ENCODE data around the gene DCTN2. TPM values are rescaled to one million over a fixed set of nuclear protein-coding genes. Genes with fewer than 3 reads are reported as not detected.
A peak's percentile ranks its signal among the peaks of the same experiment; 100 is the strongest.

The DCTN2 gene
- total and polyA plus RNA-seq, 2 experiments from 2014 or later: 144 to 202 TPM

DNA sequence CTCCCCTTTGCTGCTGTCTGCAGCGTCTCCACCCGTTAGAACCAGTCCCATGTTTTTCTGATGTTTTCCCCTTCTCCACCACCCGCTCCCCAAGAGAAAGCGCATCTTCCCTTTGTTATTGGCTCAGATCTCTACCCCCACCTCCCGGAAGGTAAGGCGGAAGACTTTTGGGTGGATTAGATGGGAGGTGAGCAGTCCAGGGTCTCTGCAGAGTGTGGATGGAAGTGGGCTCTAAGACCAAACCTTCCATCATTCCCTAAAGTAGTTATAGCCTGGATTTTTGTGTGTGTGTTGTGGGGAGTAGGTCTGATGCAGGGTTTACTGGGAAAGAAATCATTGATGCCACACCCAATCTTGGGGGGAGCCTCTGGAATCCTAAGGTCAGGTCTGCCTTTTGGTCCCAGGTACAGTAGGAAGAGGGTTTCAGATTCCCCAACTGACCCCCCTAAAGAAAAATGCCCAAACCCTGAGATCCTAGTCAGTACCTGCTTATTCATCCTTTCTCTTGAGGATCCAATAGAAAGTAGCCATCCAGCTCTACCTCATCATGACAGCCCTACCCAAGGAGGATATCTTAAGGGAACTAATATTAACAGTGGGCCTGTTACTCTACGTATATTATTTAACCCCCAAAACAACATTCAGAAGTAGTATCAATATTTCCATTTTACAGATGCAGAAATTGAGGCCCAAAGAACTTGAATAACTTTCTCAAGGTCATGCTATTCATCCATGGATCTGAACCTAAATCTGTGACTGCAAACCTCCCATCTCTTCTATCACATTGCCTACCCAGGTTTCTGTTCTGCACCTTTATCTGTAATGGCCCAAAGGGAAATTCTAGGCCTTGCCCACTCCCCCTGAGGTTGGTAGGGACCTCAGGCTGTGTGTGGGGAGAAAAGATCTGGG lies 3.9 kb upstream of the DCTN2 start:
- Histone ChIP-seq H3K36me3 (ENCODE audit: low read depth) (no peaks in the 10 kb centered on the region), H3K4me1 (ENCODE audit: insufficient read depth) (peaks cover 2% of the 10 kb centered on the region), H3K9me2 (ENCODE audit: insufficient read depth) (no peaks in the 10 kb centered on the region), H3K9me3 (ENCODE audit: low read depth) (no peaks in the 10 kb centered on the region), H3K4me3 (no peak overlapping the region), H3F3A (ENCODE audit: insufficient read depth) (no peaks in the 10 kb centered on the region), H3K27me3 (replicated peaks; ENCODE audit: insufficient read depth) (no peaks in the 10 kb centered on the region), H3K79me2 (ENCODE audit: insufficient read depth) (peaks cover 11% of the 10 kb centered on the region), H3K9ac (no peak overlapping the region), H3K27ac (no peak overlapping the region), H3K4me2 (ENCODE audit: unreplicated experiment) (no peak overlapping the region), H4K20me1 (ENCODE audit: insufficient read depth) (no peaks in the 10 kb centered on the region), H2AFZ (no peak overlapping the region)
- TF ChIP-seq EZH2 (IDR thresholded peaks at IDR 0.05; ENCODE audit: insufficient read depth, poor library complexity, severe bottlenecking) (no peak), EZH2phosphoT487 (IDR thresholded peaks at IDR 0.05; ENCODE audit: insufficient read depth, low read depth) (no peak)
- 67 to 72% methylated on average over 7 of the region's 7 CpGs for WGBS, 2 experiments (ENCODE audit: low coverage in 1 of 2, low lambda C conversion rate in 2 of 2, missing lambda C conversion rate in 2 of 2)
- DNase-seq: no peak
- in situ Hi-C loops (cut with MboI): no loop called here

DNA sequence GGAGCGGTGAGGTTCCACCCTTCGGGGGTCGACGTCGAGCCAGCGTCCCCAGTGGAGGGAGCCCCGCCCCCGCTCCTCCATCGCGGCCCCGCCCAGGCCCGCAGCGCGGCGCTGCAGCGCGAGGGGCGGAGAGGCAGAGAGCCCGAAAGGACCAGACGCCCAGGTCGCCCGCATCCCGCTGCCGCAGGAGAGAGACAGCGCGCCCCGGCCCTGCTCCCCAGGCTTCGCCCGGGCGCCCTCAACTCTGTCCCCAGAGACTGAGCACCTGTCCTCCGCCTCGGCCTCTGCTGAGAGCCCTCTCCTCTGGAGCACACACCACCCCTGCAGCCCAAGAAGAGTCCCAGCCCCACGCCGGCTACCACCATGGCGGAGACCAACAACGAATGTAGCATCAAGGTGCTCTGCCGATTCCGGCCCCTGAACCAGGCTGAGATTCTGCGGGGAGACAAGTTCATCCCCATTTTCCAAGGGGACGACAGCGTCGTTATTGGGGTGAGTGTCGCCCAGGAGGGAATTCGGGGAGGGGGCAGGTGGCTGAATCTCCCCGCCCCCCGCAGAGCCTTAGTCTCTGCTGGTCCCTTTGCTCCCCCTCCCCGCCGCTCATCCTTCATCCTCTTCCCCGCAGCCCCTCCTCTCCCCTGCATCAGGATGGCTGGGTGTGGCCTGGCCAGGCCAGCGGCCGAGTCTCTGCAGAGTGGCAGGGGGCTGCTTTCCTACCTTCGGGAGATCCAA lies 3.1 kb upstream of the DCTN2 start, which contains the start of gene KIF5A:
Gene KIF5A, plus strand, starts transcription at position 136 of the 732 bp plus-strand sequence. Its CDS starts 228 bp downstream, at position 364.
- Histone ChIP-seq H4K20me1 (ENCODE audit: insufficient read depth) (no peaks in the 10 kb centered on the region), H3F3A (ENCODE audit: insufficient read depth) (no peaks in the 10 kb centered on the region), H3K9ac (no peak within 1 kb of the TSS), H3K4me1 (ENCODE audit: insufficient read depth) (peaks cover 11% of the 10 kb centered on the region), H3K4me2 (ENCODE audit: unreplicated experiment) (peak within 1 kb of the TSS; percentile 53), H3K27me3 (replicated peaks; ENCODE audit: insufficient read depth) (no peaks in the 10 kb centered on the region), H3K9me2 (ENCODE audit: insufficient read depth) (no peaks in the 10 kb centered on the region), H3K9me3 (ENCODE audit: low read depth) (no peaks in the 10 kb centered on the region), H3K36me3 (ENCODE audit: low read depth) (no peaks in the 10 kb centered on the region), H3K27ac (no peak within 1 kb of the TSS), H2AFZ (peak within 1 kb of the TSS; percentile 80), H3K4me3 (peak within 1 kb of the TSS; percentile 69), H3K79me2 (ENCODE audit: insufficient read depth) (peaks cover 19% of the 10 kb centered on the region)
- DNase-seq: peak; percentile 58
- 5 to 7% methylated on average over 28 to 51 of the region's 52 CpGs for WGBS, 2 experiments (ENCODE audit: low coverage in 1 of 2, low lambda C conversion rate in 2 of 2, missing lambda C conversion rate in 2 of 2)
- TF ChIP-seq EZH2 (IDR thresholded peaks at IDR 0.05; ENCODE audit: insufficient read depth, poor library complexity, severe bottlenecking) (no peak), EZH2phosphoT487 (IDR thresholded peaks at IDR 0.05; ENCODE audit: insufficient read depth, low read depth) (no peak)
- in situ Hi-C loops (cut with MboI): no loop called here

DNA sequence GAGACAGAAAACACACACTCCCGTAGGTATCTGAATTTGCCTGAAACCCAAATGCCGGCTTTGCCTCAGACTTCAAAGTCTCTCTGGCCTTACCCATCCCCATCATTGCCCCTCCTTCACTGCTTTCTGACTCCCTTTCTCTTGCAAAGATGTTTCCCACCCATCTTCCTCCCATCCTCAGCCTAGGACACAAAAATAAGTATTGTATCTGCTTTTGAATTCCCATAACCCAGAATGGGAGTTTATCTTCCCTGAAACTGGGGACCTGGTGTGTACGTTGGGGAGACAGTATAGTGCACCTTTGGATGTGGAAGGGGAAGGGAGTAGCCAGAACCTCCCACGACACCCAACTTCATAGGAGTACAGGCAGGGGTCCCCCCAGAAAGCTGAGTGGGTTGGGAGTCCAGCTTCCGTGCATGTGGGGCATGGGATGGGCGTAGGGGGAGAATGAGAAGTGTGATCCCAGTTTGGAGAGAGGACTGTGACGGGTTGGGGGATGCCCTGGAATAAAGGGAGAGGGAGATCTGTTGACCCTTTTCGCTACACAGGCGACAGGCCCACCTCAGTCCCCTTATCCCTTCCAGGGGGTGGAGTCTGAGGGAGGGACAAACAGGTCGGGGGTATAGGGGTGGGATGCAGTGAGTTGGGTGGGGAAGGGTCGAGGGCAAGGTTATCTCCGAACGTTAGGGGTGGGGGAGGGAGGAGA lies 2.4 kb upstream of the DCTN2 start:
- Histone ChIP-seq H3K9me3 (ENCODE audit: low read depth) (no peaks in the 10 kb centered on the region), H3K27me3 (replicated peaks; ENCODE audit: insufficient read depth) (no peaks in the 10 kb centered on the region), H3K4me1 (ENCODE audit: insufficient read depth) (peaks cover 13% of the 10 kb centered on the region), H3K4me2 (ENCODE audit: unreplicated experiment) (peak overlapping the region; percentile 53), H3F3A (ENCODE audit: insufficient read depth) (no peaks in the 10 kb centered on the region), H3K9me2 (ENCODE audit: insufficient read depth) (no peaks in the 10 kb centered on the region), H2AFZ (peak overlapping the region; percentile 80), H4K20me1 (ENCODE audit: insufficient read depth) (no peaks in the 10 kb centered on the region), H3K9ac (no peak overlapping the region), H3K27ac (no peak overlapping the region), H3K79me2 (ENCODE audit: insufficient read depth) (peaks cover 27% of the 10 kb centered on the region), H3K36me3 (ENCODE audit: low read depth) (no peaks in the 10 kb centered on the region), H3K4me3 (peak overlapping the region; percentile 69)
- no peak for DNase-seq
- TF ChIP-seq EZH2phosphoT487 (IDR thresholded peaks at IDR 0.05; ENCODE audit: insufficient read depth, low read depth) (no peak), EZH2 (IDR thresholded peaks at IDR 0.05; ENCODE audit: insufficient read depth, poor library complexity, severe bottlenecking) (no peak)
- WGBS, 2 experiments (ENCODE audit: low coverage in 1 of 2, low lambda C conversion rate in 2 of 2, missing lambda C conversion rate in 2 of 2): 32 to 47% methylated on average over 9 to 13 of the region's 13 CpGs
- in situ Hi-C loops (cut with MboI): no loop called here

DNA sequence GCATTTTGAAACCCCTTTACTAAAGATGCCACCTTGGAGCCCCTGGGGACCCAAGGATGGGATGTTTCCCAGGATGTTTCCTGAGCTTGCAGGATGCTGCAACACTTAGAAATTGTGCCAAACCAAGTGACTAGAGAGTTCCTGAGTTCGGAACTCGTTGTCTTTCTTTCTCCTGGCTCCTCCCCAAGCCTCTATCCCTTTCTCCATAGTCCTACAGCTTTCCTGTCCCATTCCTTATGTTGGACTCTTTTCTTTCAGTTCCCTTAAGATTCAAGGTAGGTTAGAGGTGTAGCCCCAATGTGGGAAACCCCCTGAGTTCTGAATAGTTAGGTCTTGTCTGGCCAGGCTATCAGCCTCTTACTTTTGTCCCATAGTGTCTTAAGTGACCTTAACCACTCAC lies 1.5 kb upstream of the DCTN2 start:
- no peaks in the 10 kb centered on the region for H3K36me3 ChIP-seq (ENCODE audit: low read depth)
- H3K79me2 ChIP-seq (ENCODE audit: insufficient read depth): peaks cover 35% of the 10 kb centered on the region
- no peak overlapping the region for H3K9ac ChIP-seq
- H3K9me3 ChIP-seq (ENCODE audit: low read depth): no peaks in the 10 kb centered on the region
- H3K27ac ChIP-seq: no peak overlapping the region
- no peak overlapping the region for H2AFZ ChIP-seq
- in situ Hi-C loops (cut with MboI): no loop called here
- TF ChIP-seq EZH2 (IDR thresholded peaks at IDR 0.05; ENCODE audit: insufficient read depth, poor library complexity, severe bottlenecking) (no peak), EZH2phosphoT487 (IDR thresholded peaks at IDR 0.05; ENCODE audit: insufficient read depth, low read depth) (no peak)
- H3K4me3 ChIP-seq: no peak overlapping the region
- DNase-seq: peak; percentile 16
- no peaks in the 10 kb centered on the region for H3K27me3 ChIP-seq (replicated peaks; ENCODE audit: insufficient read depth)
- peaks cover 19% of the 10 kb centered on the region for H3K4me1 ChIP-seq (ENCODE audit: insufficient read depth)
- H3F3A ChIP-seq (ENCODE audit: insufficient read depth): no peaks in the 10 kb centered on the region
- no peaks in the 10 kb centered on the region for H4K20me1 ChIP-seq (ENCODE audit: insufficient read depth)
- WGBS, 2 experiments (ENCODE audit: low coverage in 1 of 2, low lambda C conversion rate in 2 of 2, missing lambda C conversion rate in 2 of 2): 22 to 25% methylated on average over 2 of the region's 2 CpGs
- no peak overlapping the region for H3K4me2 ChIP-seq (ENCODE audit: unreplicated experiment)
- H3K9me2 ChIP-seq (ENCODE audit: insufficient read depth): no peaks in the 10 kb centered on the region
